Keratinocyte (primary cell): ENCODE measurements around the gene PDIA2.

Experiments used
- CTCF ChIP-seq, 3 experiments: IDR thresholded peaks in 1 of 3; conservative IDR thresholded peaks in 1 of 3; optimal IDR thresholded peaks in 1 of 3; 2 replicates in 2 of 3; 3 replicates in 1 of 3; pipeline versions ENCODE3 to v1.5.1; 2011; ENCODE audit warnings: low read length in 3 of 3, mild to moderate bottlenecking in 3 of 3, moderate library complexity in 2 of 3, control low read depth in 1 of 3, inconsistent platforms in 1 of 3; ENCODE audit not compliant: insufficient read depth in 2 of 3; ENCODE audit errors: extremely low read depth in 1 of 3
- EZH2 ChIP-seq: IDR thresholded peaks from one replicate; pipeline ENCODE4 v1.6.1; 2012; ENCODE audit warnings: inconsistent platforms, mild to moderate bottlenecking, low read length, moderate library complexity

DNA sequence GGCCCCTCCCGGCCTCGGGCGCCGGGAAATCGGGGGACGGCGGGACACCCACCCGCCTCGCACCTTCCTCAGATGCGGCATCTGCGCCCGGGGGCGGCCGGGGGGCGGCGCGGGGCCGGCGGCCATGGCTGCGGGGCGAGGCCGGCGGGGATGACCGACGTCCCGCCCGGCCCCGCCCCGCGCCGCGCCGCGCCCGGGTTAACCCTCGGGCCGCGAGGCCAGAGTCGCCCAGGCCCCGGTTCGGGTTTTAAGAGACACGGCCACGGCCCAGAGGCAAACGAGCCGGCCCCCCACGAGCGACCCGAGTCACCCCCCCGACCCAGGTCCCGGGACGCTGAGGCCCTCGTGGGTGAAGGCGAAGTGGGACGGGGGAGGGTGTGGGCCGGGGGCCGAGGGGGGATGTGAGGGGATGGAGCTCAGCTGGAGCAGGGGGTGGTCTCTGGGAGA is 7.2 kb upstream of the PDIA2 start, which contains the start of gene RGS11:
- no peak for TF ChIP-seq CTCF (optimal IDR thresholded peaks at IDR 0.05 in 1 of 3, IDR thresholded peaks at IDR 0.05 in 1 of 3, conservative IDR thresholded peaks at IDR 0.05 in 1 of 3; ENCODE audit: extremely low read depth in 1 of 3, insufficient read depth in 2 of 3, low read length in 3 of 3)
- no peak for TF ChIP-seq EZH2
